Kidney (tissue), 14 donors: Measurements from ENCODE around the gene SLC12A7. TPM values are rescaled to one million over a fixed set of nuclear protein-coding genes. Genes with fewer than 3 reads are reported as not detected.
A peak's percentile ranks its signal among the peaks of the same experiment; 100 is the strongest.

ENCODE experiments used
- DNase-seq, 5 donors: peaks; one replicate each; pipeline ENCODE4 v3.0.0-alpha.2; 2013 to 2020
- FAIRE-seq: peaks from 2 replicates; lab custom pipeline; 2012; peaks lifted over from hg19 to GRCh38; lab: Jason Lieb, UNC
- H3K27ac ChIP-seq, 2 donors: one replicate each; pipeline ENCODE4 v1.7.0; 2013; ENCODE audit warnings: low read depth in 2 of 2, low read length in 2 of 2, inconsistent platforms in 1 of 2
- H3K27me3 ChIP-seq: one replicate; pipeline ENCODE4 v1.7.1; 2013; ENCODE audit warnings: low read length, inconsistent platforms; ENCODE audit not compliant: control insufficient read depth, insufficient read depth
- H3K36me3 ChIP-seq, 3 donors: one replicate each; pipeline versions ENCODE4 v1.7.0 to v1.7.1; 2013; ENCODE audit warnings: low read length in 3 of 3, control low read depth in 1 of 3, inconsistent platforms in 1 of 3; ENCODE audit not compliant: insufficient read depth in 3 of 3, control insufficient read depth in 2 of 3
- H3K4me1 ChIP-seq, 3 donors: one replicate each; pipeline versions ENCODE4 v1.7.0 to v1.7.1; 2013; ENCODE audit warnings: low read length in 3 of 3, inconsistent platforms in 1 of 3, low read depth in 1 of 3; ENCODE audit not compliant: control insufficient read depth in 2 of 3, insufficient read depth in 2 of 3
- H3K4me3 ChIP-seq, 3 donors: one replicate each; pipeline versions ENCODE4 v1.7.0 to v1.8.1; 2013; ENCODE audit warnings: low read length in 3 of 3, control low read depth in 1 of 3, inconsistent platforms in 1 of 3
- H3K9ac ChIP-seq, 3 donors: one replicate each; pipeline versions ENCODE4 v1.7.0 to v1.7.1; 2013; ENCODE audit warnings: low read length in 3 of 3, control low read depth in 1 of 3, inconsistent platforms in 1 of 3
- H3K9me3 ChIP-seq, 3 donors: one replicate each; pipeline versions ENCODE4 v1.7.0 to v1.7.1; 2013; ENCODE audit warnings: low read length in 3 of 3, control low read depth in 1 of 3, inconsistent platforms in 1 of 3; ENCODE audit not compliant: control insufficient read depth in 2 of 3, insufficient read depth in 1 of 3
- intact Hi-C: fragments of 100-400 bp; cut with DNase I; formaldehyde crosslinking; loops from one replicate; pipeline ENCODE4 v1.11.1; 2022
- polyA plus RNA-seq: library from polyadenylated mRNA; stranded (reverse); fragments of 350-450 nt; fragmentation: Illumina TruSeq; extraction: RNeasy Lipid Tissue Mini Kit (QIAGEN cat#74804); gene quantifications from one replicate; pipeline ENCODE4 v1.2.3, GENCODE V29; 2014; ENCODE audit warnings: low read depth, low replicate concordance; ENCODE audit not compliant: insufficient read depth
- total RNA-seq: library from RNA; stranded (reverse); fragmentation: NEBNext Ultra II Directional; extraction: Animal tissue kit (Norgen Biotek cat#: 25700); gene quantifications from one replicate; pipeline ENCODE4 v1.2.1, GENCODE V29; 2021
- TF ChIP-seq, protein P1 (sequence below): IDR thresholded peaks from 3 replicates; pipeline ENCODE4 v1.5.1; 2012; ENCODE audit warnings: mild to moderate bottlenecking, moderate library complexity, borderline replicate concordance; ENCODE audit not compliant: insufficient read depth; ENCODE audit errors: extremely low read depth
- donor health status: control.
- donor health status: control.
- donor health status: control.
- donor health status: control.
- donor health status: control.
- donor health status: DM: yes; HTN: yes; CAD: no.
- donor health status: Normal renal cell carcinoma (clear cell type).

Gene SLC12A7
- total and polyA plus RNA-seq, 2 donors from 2014 or later, result 28.2 to 92.9 TPM

GRCh38 chr5:1090538-1090937 is 21.3 kb downstream of the SLC12A7 start:
- Histone ChIP-seq H3K9ac (no peak overlapping the region), H3K36me3 (peaks cover 0 to 32% (median 19%) of the 10 kb centered on the region in 3 donors), H3K4me1 (peaks cover 0 to 14% (median 11%) of the 10 kb centered on the region in 3 donors), H3K27me3 (no peaks in the 10 kb centered on the region), H3K9me3 (no peaks in the 10 kb centered on the region), H3K4me3 (no peak overlapping the region), H3K27ac (peak overlapping the region in 1 of 2 donors; percentile 23)
- DNase-seq, result no peak
- intact Hi-C loops, result no loop called here
- no peak for FAIRE-seq
- TF ChIP-seq, protein P1, sequence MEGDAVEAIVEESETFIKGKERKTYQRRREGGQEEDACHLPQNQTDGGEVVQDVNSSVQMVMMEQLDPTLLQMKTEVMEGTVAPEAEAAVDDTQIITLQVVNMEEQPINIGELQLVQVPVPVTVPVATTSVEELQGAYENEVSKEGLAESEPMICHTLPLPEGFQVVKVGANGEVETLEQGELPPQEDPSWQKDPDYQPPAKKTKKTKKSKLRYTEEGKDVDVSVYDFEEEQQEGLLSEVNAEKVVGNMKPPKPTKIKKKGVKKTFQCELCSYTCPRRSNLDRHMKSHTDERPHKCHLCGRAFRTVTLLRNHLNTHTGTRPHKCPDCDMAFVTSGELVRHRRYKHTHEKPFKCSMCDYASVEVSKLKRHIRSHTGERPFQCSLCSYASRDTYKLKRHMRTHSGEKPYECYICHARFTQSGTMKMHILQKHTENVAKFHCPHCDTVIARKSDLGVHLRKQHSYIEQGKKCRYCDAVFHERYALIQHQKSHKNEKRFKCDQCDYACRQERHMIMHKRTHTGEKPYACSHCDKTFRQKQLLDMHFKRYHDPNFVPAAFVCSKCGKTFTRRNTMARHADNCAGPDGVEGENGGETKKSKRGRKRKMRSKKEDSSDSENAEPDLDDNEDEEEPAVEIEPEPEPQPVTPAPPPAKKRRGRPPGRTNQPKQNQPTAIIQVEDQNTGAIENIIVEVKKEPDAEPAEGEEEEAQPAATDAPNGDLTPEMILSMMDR, result no peak

GRCh38 chr5:1089621-1090040 is 22.2 kb downstream of the SLC12A7 start:
- Histone ChIP-seq H3K27me3 (no peaks in the 10 kb centered on the region), H3K4me1 (peaks cover 0 to 14% (median 11%) of the 10 kb centered on the region in 3 donors), H3K4me3 (no peak overlapping the region), H3K9me3 (no peaks in the 10 kb centered on the region), H3K36me3 (peaks cover 0 to 32% (median 19%) of the 10 kb centered on the region in 3 donors), H3K9ac (no peak overlapping the region), H3K27ac (peak overlapping the region; percentile 32)
- FAIRE-seq (no peak), DNase-seq (no peak)
- TF ChIP-seq, protein P1, result no peak
- intact Hi-C loops, result no loop called here

DNA sequence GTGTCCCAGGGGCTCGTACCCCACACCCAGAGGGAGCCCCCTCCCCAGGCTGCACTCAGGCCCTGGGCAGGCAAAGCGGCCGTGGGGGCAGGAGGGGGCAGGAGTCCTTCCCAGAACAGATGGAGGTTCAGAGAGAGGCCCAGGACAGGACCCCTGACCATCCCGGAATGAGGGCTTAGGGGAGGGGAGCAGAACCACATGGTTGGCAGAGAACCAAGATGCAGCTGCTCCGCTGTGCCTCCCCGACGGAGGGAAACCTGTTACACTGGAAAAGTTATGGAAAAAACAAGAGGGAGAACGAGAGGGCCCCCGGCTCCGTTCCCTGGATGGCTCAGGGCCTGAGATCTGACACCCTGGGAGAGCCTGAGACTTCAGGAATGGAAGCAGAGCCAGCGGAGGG is 22.7 kb downstream of the SLC12A7 start:
- FAIRE-seq (no peak), DNase-seq (peak in 1 of 5 donors; percentile 54)
- Histone ChIP-seq H3K27me3 (no peaks in the 10 kb centered on the region), H3K9me3 (no peaks in the 10 kb centered on the region), H3K4me1 (peaks cover 0 to 14% (median 11%) of the 10 kb centered on the region in 3 donors), H3K36me3 (peaks cover 0 to 36% (median 18%) of the 10 kb centered on the region in 3 donors), H3K9ac (no peak overlapping the region), H3K27ac (no peak overlapping the region), H3K4me3 (no peak overlapping the region)
- TF ChIP-seq, protein P1, result no peak
- intact Hi-C loops, result no loop called here

GRCh38 chr5:1088726-1089125 is 23.1 kb downstream of the SLC12A7 start:
- no peaks in the 10 kb centered on the region for H3K9me3 ChIP-seq
- TF ChIP-seq, protein P1, result no peak
- no peak overlapping the region for H3K27ac ChIP-seq
- H3K36me3 ChIP-seq, result peaks cover 0 to 41% (median 16%) of the 10 kb centered on the region in 3 donors
- peaks cover 0 to 14% (median 11%) of the 10 kb centered on the region in 3 donors for H3K4me1 ChIP-seq
- no peak for DNase-seq
- no peaks in the 10 kb centered on the region for H3K27me3 ChIP-seq
- H3K4me3 ChIP-seq, result no peak overlapping the region
- FAIRE-seq, result no peak
- intact Hi-C loops, result no loop called here
- H3K9ac ChIP-seq, result no peak overlapping the region
